Lower leg skin (tissue), 4 donors: ENCODE measurements around the gene PAX4. TPM values are rescaled to one million over a fixed set of nuclear protein-coding genes. Genes with fewer than 3 reads are reported as not detected.
A peak's percentile ranks its signal among the peaks of the same experiment; 100 is the strongest.

Experiments used
- DNase-seq, 2 donors: peaks; one replicate each; pipeline ENCODE4 v3.0.0-alpha.2; 2019; ENCODE audit warnings: low spot score in 2 of 2
- H3K4me3 ChIP-seq: fragments of 200-600 bp; sonication (generic); 2 replicates; pipeline ENCODE4 v1.5.1; 2017; ENCODE audit warnings: mild to moderate bottlenecking, low read depth; ENCODE audit not compliant: poor library complexity, severe bottlenecking
- CTCF ChIP-seq, 3 donors: fragments of 450-650 bp; IDR thresholded peaks; one replicate each; pipeline ENCODE4 v1.5.1; 2016; ENCODE audit warnings: antibody characterized with exemption in 3 of 3, mild to moderate bottlenecking in 3 of 3, moderate library complexity in 2 of 3
- POLR2A ChIP-seq, 2 donors: fragments of 450-650 bp; IDR thresholded peaks; one replicate each; pipeline ENCODE4 v1.6.1; 2016 to 2017; ENCODE audit warnings: antibody characterized with exemption in 2 of 2, mild to moderate bottlenecking in 1 of 2, moderate library complexity in 1 of 2
- WGBS, 2 donors: methylation state at CpG; one replicate each; pipeline ENCODE4 v1.1.5; 2018; 5-methylcytosine and 5-hydroxymethylcytosine counted together
- intact Hi-C: fragments of 100-400 bp; cut with DNase I; formaldehyde crosslinking; loops from one replicate; pipeline ENCODE4 v1.15.0; 2023; ENCODE audit warnings: low total_unique reads
- total RNA-seq, 4 donors: library from RNA; depleted of rRNA; stranded (reverse); fragments of >200 nt; gene quantifications; one replicate each; pipeline ENCODE4 v1.1.0, GENCODE V29; 2016

Gene PAX4
- total RNA-seq, 4 donors from 2014 or later, result not detected

GRCh38 chr7:127612263-127612662 is 5.7 kb downstream of the PAX4 start:
- no peak overlapping the region for H3K4me3 ChIP-seq
- TF ChIP-seq CTCF (IDR thresholded peaks at IDR 0.05) (no peak), POLR2A (IDR thresholded peaks at IDR 0.05) (no peak)
- intact Hi-C loops, result no loop called here
- DNase-seq, result no peak
- 79 to 88% methylated on average over 1 of the region's 1 CpG for WGBS, 2 donors

GRCh38 chr7:127609297-127609696 is 8.6 kb downstream of the PAX4 start:
- no peak overlapping the region for H3K4me3 ChIP-seq
- peak in 1 of 2 donors; percentile 72 for DNase-seq
- WGBS, 2 donors, result 86 to 91% methylated on average over 6 of the region's 6 CpGs
- TF ChIP-seq POLR2A (IDR thresholded peaks at IDR 0.05) (no peak), CTCF (IDR thresholded peaks at IDR 0.05) (no peak)
- intact Hi-C loops, result no loop called here

- 89 to 90% methylated on average over 6 of the region's 6 CpGs for WGBS, 2 donors
- TF ChIP-seq POLR2A (IDR thresholded peaks at IDR 0.05), result no peak
- no peak for TF ChIP-seq CTCF (IDR thresholded peaks at IDR 0.05)
- no peak for DNase-seq
- no peak overlapping the region for H3K4me3 ChIP-seq
- intact Hi-C loops, result no loop called here
Observed at GRCh38 chr7:127608446-127608845, 9.5 kb downstream of the PAX4 start.

GRCh38 chr7:127600885-127601284 is 17.1 kb downstream of the PAX4 start:
- no peak for TF ChIP-seq POLR2A (IDR thresholded peaks at IDR 0.05)
- no peak for TF ChIP-seq CTCF (IDR thresholded peaks at IDR 0.05)
- DNase-seq, result no peak
- intact Hi-C loops, result no loop called here
- WGBS, 2 donors, result 79 to 85% methylated on average over 3 of the region's 3 CpGs
- no peak overlapping the region for H3K4me3 ChIP-seq

- TF ChIP-seq POLR2A (IDR thresholded peaks at IDR 0.05) (no peak), CTCF (IDR thresholded peaks at IDR 0.05) (no peak)
- H3K4me3 ChIP-seq, result no peak overlapping the region
- DNase-seq, result no peak
- intact Hi-C loops, result no loop called here
- WGBS, 2 donors, result 66 to 68% methylated on average over 6 of the region's 6 CpGs
Observed at GRCh38 chr7:127598318-127598717, 19.6 kb downstream of the PAX4 start.

GRCh38 chr7:127595737-127596136 is 22.2 kb downstream of the PAX4 start:
- DNase-seq, result peak in 1 of 2 donors; percentile 67
- H3K4me3 ChIP-seq, result no peak overlapping the region
- WGBS, 2 donors, result 91 to 92% methylated on average over 5 of the region's 5 CpGs
- intact Hi-C loops, result no loop called here
- no peak for TF ChIP-seq POLR2A (IDR thresholded peaks at IDR 0.05)
- no peak for TF ChIP-seq CTCF (IDR thresholded peaks at IDR 0.05)
